NCI-H1436 treated with DMSO at 0.1 percent for 48 hours (cell line): Measurements from ENCODE around the gene MRPL36.

Source experiments
- DNase-seq: peaks from one replicate; lab custom pipeline; 2025; lab: John Stamatoyannopoulos, UW

The MRPL36 gene

DNA sequence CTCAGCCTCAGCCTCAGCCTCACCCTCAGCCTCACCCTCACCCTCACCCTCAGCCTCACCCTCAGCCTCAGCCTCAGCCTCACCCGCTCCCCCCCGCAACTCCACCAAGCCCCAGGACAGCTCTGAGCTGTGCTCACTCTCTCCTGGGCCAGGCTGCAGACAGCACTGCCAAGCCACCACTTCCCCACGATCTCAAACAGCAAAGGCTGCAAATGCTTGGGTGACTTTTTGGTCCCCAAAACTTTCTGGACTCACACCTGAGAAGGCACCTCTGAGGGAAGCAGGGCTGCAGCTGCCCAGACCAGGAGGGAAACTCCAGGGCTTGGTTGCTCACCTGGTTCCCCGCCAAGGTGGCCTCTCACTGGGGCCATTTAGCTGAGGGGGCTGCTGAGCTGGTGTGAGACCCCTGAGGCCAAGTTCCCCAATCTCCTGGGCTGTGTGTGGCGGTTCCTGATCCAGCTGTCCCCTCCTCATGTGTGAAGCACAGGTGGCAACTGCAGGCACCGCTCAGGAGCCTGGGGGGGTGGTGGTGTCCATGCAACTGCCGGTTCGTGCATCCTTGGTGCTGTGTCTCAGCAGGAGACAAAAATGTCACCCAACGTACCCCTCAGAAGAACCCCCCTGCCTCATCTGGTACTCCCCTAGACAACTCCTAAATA is 17.8 kb downstream of the MRPL36 start:
- DNase-seq, result no peak

DNA sequence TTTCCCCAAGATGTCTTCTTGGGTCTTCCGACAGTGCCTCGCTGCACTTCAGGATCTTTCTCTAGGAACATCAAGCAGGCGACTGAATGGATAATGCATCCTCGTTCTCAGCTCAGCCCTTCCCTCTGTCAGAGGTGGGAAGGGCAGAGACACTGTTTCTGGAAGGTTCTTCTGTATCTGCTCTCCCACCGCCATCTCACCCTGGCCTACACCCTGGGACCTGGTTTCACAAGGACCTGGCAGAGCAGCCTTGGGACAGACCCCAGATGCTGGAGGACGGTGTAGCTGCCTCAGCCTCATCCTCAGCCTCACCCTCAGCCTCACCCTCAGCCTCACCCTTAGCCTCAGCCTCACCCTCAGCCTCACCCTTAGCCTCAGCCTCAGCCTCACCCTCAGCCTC is 18.5 kb downstream of the MRPL36 start:
- no peak for DNase-seq

DNA sequence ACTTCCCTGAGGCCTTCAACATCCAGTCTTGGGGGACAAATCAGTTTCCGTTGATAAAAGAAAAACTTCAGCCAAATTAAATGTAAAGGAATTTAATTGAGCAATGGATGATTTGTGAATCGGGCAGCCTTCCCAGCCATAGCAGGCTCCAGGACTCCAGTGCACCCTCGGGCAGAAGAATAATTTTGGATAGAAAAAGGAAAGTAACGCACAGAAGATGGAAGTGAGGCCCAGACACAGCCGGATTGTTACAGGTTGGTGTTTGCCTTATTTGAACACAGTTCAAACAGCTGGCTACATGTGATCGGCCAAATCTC is 19.1 kb downstream of the MRPL36 start:
- no peak for DNase-seq

DNA sequence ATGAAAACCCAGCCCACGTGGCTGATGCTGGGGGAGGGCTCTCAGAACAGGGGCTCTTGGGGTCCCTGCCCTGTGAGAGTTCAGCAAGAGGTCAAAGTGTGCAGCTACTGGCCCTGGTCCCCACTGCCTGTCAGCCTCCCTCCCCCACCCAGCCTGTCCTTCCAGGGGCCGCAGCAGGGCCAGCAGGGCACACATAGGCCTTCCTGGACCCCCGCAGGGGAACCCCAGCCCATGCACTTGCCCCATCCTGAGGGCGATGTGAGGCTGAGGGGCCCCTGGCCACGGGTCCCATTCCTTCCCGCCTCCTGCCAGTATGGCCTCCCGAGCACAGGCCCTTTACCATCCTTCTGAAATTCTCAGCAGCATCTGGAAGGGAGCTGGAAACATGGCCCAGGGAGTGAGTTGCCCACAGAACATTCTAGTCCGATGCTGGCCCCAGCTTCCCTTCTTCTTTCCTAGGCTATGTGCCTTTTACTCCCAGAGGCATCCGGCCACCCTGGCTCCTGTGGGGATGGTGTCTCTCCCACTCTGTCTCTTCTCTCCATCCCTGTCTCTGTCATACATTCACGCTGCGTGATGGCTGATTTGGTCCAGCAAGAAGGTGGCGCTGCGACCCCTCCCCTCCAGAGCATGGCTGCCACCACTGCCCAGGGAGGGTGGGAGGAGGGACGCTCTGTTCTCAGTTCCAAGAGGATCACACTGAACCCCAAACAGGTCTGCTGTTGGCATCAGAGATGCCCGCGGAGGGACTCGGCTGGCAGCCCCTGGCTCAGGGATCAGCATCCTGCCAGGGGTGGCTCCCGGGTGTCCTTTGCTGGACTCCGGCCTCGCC is 19.6 kb downstream of the MRPL36 start:
- DNase-seq, result no peak

DNA sequence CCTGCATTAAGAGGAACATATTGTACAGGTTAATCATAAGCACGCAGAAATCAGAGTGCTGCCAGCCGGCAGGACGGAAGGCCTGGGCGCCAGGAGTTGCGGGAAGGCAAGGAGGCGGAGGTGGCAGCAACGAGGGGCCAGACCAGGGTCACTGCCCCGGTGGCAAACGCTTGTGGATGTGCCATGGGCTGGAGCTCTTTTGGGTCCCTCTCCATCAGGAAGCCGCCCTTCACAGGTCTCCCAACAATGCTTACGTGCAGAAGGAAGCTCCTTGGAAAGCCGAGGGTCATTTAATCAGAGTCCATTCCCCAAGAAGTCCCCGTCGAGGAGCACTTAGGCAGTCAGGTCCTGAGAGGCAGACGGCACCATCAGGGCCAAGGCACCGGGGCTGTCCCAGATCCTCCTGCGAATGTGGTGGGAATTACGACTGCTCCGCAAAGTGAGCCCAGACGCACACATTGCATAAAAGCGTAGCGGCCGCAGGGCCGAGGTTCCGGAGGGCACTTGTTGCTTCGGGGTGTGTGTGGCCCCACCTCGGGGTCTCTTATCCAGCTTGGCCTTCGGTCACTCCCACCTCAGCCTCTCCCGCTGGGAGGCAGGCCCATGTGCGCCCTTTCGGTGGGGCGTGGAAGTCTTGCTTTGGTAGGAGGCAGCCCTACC is 20.5 kb downstream of the MRPL36 start:
- DNase-seq, result no peak

DNA sequence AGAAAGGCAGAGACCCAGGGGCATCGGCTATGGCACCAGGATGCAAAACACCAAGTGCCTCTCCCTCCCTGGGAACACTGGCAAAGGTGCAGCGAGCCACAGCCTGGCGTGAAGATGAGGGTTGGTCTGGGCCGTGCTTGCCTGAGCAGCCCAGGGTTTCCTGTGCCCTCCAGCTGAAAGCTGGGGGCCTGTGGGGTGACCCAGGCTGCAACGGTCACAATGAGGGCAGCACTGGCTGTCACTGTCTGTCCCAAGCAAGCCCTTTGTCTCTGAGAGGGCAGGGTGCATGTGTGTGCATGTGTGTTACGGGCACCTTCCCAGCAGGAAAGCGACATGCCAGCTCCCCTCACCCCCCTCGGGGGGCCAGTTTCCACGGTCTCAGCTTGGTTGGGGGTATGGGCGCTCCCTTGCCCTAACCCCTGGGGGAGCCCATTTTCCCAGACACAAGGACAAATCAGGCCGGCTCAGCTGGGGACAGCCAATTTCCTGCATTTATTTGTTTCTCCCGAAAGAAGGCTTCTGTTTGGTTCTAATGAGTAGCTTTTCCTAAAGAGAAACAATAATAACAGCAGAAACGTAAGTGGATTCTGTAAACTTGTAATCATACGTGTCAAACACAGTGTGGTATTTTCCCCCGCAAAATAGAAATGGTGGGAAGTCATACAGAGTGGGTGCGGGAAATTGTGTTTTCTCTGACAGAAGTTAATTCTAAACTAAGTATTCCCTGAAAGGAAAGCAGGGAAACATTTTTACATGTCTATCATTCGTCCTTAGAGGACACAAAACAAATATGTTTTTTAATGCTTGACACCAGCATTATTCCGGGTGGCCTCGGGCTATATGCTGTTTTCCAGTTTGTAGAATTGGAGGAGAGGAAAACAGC is 21.3 kb downstream of the MRPL36 start:
- no peak for DNase-seq

DNA sequence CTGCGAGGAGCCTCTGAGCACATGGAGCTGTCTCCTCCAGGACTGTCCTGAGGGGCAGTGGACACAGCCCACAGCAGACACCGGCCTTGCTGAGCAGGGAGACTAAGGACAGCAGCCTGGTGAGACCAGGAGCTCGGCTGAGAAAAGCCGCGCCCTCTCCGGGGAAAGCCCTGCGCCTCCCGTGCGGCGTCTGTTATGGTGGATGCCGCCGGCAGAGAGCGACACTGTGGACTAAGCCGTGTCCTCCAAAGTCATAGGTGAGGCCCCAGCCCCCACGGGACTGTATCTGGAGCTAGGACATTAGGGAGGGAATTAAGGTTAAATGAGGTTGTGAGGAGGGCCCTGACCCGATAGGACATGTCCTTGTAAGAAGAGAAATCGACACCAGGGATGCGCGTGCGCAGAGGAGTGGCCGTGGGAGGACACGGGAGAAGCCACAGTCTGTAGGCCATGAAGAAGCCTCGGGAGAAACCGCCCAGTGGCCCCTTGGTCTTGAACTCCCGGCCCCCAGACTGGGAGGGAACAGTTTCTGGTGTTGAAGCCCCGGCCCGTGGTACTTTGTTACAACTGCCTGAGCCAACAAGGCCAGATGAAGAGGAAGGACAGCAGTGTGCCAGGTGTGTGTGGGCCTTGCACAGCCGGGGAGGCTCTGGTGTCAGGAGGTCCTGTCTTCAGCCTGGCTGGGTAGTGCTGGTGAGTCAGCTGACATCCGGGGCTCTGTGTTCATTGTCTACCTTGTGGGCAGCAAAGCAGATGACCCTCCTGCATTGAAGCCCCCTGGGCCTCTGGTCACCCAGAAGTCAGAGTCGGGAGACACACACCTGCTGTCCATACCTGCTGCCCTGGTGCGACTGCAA is 22.1 kb downstream of the MRPL36 start:
- no peak for DNase-seq

DNA sequence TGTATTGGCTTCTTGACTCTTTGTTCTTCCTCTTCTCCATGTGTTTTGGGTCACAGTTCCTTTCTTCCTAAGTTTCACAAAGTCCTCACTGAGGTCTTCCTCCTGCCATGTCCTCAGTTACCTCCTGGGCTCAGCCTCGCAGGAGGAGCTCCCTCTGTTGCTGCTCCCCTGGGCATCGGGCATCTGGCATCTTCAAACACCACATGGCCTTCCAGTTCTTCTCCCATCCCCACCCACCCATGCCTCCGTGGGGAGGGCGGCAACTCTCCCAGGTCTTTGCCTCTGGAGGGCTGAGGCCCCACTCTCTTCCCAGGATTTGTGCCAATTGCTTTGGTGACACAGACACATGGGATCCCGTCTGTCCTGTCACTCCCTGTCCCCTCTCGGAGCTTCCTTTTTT is 22.8 kb downstream of the MRPL36 start:
- DNase-seq, result no peak

DNA sequence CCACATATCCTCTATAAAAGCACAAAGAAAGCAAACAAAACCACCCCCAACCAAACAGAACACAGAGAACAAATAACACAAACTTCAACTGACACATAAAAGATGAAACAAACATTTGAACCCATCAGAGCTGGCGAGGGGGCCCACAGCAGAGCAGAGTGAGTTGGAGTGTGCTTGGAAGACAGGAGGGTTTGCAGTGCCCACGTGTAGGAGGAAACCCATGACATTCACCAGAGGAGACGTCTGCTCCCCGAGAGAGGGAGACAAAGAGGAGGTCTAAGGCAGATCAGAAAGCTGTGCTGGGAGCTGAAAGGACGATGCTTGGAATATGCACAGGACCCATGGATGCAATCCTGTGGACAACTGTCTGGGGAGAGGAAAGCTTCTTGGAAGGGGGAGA is 27.0 kb downstream of the MRPL36 start:
- no peak for DNase-seq

DNA sequence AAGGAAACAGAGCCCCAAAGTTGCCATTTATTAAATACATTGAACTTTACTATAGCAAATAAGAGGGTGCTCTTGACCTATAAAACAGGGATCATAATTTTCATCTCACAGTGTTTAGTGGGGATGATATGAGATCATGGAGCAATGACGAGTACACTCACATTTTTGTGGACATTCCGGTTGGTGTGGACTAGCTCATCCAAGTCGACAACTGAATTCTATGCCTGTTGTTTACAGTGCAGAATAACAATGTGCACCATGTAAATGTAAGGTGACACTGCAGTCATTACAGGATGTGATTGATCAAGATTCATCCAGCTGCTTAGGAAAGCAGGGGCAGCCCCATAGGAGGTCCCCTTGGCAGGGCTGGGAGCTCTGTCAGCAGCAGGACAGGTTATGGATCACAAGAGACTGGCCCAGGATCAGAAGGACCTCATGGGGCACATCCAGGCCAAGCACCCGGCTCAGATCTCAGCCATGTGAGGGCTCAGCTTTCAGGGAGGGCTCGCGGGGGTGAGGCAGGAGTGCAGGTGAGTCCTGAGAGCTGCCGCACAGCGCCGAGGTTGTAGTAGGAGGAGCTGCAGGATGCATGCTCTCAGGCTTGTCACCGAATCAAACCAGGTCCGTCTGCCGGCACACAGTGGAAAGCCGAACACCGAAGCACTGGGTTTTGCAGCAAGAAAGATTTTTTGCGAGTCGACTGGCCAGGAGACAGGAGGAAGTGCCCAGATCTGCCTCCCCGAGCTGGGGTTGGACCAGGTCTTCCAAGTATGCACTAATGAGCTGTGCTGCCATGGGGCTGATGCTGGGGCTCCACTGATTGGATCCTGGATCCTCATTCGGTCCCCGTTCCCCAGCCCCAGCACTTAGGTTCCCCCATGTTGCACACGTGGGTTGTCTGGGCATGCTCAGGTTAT is 28.2 kb downstream of the MRPL36 start:
- no peak for DNase-seq

DNA sequence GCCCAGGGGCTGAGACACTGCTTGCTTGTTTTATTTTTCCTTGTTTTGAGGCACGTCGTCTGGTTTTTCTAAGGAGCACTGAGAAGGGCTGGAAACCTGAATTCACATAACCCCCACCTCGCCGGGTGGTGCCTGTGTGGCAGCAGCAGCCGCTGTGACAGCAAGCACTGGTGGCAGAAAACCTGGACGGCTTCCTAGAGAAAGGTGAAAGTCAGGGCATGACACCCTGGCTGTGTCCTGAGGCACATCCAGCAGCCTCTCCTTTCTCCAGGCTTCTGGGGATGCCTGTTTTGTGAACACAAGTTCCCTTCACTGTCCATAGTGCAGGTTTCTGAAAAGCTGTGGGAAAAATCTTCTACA is 29.2 kb downstream of the MRPL36 start:
- no peak for DNase-seq

DNA sequence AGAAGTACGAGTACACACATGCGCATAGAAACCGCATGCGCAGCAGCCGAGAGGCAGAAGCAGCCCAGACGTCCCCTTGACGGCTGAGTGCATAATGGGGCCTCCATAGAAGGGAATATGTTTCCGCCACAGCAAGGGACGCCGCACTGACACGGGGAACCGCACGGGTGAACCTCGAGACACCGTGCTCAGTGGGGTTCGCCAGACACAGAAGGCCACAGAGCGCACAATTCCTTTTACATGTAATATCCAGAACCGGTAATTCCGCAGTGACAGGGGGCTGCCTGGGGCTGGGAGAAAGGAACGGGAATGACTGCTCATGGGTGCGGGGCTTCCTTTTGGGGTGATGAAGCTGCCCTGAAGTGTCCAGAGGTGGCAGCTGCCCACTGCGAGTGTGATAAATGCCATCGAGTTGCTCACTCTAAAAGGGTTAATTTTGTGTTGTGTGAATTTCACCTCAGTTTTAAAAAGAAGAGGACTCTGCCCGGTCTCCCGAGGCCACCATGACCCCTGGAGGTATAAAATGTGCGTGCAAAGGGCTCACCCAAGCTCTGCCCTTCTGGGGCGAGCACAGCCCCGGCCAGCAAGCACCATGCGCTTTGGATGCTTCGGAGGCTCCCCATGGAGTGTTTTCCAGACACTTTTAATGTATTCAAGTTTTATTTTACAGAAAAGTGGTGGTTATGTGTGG is 29.7 kb downstream of the MRPL36 start:
- no peak for DNase-seq

DNA sequence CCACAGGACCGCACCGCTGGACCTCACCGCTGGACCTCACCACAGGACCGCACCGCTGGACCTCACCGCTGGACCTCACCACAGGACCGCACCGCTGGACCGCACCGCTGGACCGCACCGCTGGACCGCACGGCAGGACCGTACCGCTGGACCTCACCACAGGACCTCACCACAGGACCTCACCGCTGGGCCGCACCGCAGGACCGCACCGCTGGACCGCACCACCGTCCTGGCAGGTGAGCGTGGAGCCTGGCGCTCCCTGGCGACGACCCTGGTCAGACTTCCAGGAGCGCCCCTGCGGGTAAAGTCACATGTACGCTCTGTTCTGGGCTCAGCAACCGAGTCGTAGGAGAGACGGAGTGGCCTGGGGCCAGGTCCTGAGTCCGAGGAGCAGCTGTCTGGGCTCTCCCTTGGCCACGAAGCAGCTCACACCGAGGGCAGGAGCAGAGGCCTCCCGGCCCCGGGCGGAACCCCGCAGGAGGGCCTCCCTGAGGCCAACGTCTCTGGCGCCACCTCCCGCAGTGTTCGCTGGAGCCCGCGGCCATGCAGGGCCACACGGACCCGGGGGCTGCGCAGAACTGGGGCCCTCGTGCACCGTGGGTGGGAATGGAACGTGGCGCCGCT is 30.5 kb downstream of the MRPL36 start:
- no peak for DNase-seq

DNA sequence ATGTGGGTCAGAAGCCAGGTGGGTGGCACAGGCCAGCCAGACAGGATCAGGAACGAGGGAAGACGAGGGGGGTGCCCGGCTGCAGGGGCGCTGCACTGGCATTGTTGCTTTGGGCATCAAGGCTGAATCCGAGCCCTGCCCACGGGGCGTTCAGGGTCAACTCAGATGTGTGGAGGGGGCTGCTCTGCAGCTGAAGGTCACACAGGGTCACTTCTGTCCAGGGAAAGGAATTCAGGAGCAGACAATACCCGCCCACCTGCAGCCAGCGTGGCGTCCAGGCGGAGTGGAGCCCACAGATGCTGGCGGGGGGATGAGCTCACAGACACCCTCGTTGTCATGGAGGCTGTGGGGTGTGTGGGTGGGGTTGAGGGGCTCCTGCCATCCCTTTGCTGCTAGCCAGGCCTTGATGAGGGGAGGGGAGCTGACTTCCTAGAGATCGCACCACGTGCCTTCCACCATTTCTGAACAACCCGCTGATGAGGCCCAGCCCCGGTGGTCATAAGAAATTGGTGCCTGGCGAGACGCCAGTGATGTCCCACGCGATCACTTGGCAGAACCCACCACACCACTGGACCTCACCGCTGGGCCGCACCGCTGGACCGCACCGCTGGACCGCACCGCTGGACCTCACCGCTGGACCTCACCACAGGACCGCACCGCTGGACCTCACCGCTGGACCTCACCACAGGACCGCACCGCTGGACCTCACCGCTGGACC is 31.2 kb downstream of the MRPL36 start:
- DNase-seq, result no peak

DNA sequence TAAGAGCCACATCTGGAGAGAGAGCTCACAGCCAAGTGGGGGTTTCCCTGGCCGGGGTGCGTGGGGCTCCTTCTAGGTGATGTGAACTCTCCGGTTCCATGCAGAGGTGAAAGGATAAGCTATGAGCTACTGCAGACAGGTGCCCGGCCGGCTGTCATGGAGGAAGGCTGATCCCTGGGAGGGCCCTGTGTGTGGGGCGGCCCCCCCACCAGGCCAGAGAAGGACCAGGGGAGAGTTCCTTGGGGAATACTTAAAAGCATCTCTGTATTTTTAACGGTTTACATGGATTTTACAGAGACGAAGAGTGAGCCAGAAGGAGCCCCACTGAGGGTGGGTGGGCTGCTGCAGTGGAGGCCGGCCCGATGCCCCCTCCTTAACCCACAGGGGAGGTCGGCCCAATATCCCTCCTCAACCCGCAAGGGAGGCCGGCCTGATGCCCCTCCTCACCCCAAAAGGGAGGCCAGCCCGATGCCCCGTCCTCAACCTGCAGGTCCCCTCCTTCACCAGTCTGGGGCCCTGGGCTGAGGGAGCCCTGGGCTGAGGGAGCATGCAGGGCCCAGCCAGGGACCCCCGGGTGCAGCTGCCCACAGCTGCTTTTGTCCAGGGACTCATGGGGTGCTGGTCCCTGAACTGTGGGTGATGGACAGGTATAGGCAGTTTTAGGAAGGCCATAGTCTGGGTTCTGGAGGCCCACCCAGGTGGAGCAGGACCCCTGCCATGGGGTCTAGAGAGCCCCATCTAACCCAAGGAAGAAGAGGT is 31.9 kb downstream of the MRPL36 start:
- DNase-seq, result no peak

DNA sequence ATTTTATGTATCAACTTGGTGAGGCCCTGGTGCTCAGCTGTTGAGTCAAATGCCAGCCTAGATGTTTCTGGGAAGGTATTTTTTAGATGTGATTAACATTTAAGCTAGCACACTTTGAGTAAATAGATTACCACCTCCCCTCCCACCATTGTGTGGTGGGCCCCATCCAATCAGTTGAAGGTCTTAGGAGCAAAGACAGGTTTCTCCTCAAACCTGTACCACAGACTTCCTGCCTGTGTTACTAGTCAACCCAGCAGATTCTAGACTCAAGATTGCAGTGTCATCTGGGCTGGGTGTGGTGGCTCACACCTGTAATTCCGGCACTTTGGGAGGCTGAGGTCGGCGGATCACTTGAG is 33.8 kb downstream of the MRPL36 start:
- no peak for DNase-seq

DNA sequence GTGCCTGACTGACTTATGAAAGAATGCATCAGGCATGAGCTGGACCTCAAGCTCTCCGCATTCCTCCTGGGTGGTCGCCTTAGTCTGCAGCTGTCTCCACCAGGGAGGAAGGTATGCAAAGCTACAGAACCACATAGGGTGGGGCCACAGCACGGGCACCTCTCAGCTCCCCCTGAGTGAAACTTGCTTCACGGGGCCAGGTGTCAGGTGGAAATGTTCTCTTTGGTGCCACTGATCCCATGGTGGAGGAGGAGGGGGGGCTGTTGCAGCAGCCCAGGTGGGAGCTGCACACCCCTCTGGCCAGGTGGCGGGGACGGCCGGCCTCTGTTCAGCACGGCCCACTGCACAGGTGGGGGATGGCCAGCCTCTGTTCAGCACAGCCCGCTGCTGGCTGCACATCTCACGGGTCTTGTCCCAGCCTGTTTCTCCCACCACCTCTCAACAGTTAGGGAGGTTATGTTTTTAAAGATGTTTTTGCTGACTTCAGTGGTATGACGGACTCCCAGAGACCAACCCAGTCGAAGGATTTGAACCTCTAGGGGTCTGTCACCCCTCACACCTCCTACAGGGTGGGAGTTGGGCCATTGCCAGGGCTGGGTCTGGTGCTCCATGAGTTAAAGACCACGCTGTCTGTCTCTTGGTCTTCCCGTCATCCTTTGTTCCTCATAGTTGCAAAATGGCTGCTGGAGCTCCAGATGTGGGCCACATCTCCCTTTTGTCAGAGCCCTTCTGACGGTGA is 34.3 kb downstream of the MRPL36 start:
- no peak for DNase-seq
